ENCODE measurements around the gene PSMA6. TPM values are rescaled to one million over a fixed set of nuclear protein-coding genes. Genes with fewer than 3 reads are reported as not detected.
A peak's percentile ranks its signal among the peaks of the same experiment; 100 is the strongest.

The PSMA6 gene
- total and polyA plus RNA-seq, 2 of the 8 experiments (the other 6 are each of a cell fraction or from before 2014, with no cell fraction given) = 180 to 238 TPM

GRCh38 chr14:35352274-35353233 lies 60.4 kb downstream of the PSMA6 start:
- CTCF ChIA-PET (ENCODE audit: partially characterized antibody) = interaction anchor here (0.9 to 2.3 kb wide), 10 partner anchors 12 to 211 kb away, joined by 3 to 9 read pairs (median 5); partner anchors contain the start of gene NFKBIA
- no peak for DNase-seq (ENCODE audit: low read depth in 1 of 2, low spot score in 2 of 2)
- Histone ChIP-seq H2BK15ac (ENCODE audit: low read length) (peak overlapping the region; percentile 48), H4K20me1 (replicated peaks in 1 of 2; ENCODE audit: control insufficient read depth in 1 of 2, insufficient read depth in 2 of 2, low read length in 2 of 2) (peaks cover 0 to 2% of the 10 kb centered on the region in 2 experiments), H3K27me3 (replicated peaks in 1 of 4; ENCODE audit: control insufficient read depth in 3 of 4, extremely low read depth in 1 of 4, insufficient read depth in 3 of 4, low read length in 3 of 4) (no peaks in the 10 kb centered on the region; a peak in 1 of 7 replicates), H2AFZ (ENCODE audit: low read length) (peak overlapping the region; percentile 71), H3K14ac (ENCODE audit: insufficient read length) (no peak overlapping the region), H3K9ac (replicated peaks in 1 of 4; ENCODE audit: extremely low read depth in 1 of 4, low read depth in 3 of 4, low read length in 3 of 4) (peak overlapping the region in 1 of 4 experiments; percentile 21; a peak in 1 of 7 replicates), H2AK5ac (ENCODE audit: low read depth, low read length) (peak overlapping the region; percentile 100), H4K91ac (replicated peaks; ENCODE audit: insufficient read length, low read length) (peak overlapping the region; percentile 91), H3K9me3 (ENCODE audit: insufficient read depth in 2 of 2, low read depth in 1 of 2, low read length in 1 of 2) (no peaks in the 10 kb centered on the region), H3K4me2 (ENCODE audit: insufficient read depth in 1 of 2, low read depth in 2 of 2, low read length in 2 of 2) (peak overlapping the region in 1 of 2 experiments; percentile 15; a peak in 2 of 4 replicates), H2BK120ac (replicated peaks; ENCODE audit: low read depth, low read length) (no peak overlapping the region), H2BK5ac (ENCODE audit: low read depth, low read length) (peak overlapping the region; percentile 86), H3K79me1 (ENCODE audit: low read depth, low read length) (no peaks in the 10 kb centered on the region; the same call in 1 of the 2 replicates), H3K23ac (ENCODE audit: insufficient read length) (no peak overlapping the region), H4K8ac (ENCODE audit: extremely low read depth, insufficient read depth, low read length) (no peak overlapping the region; the same call in 1 of the 2 replicates), H4K5ac (ENCODE audit: insufficient read length, low read depth, low read length) (no peak overlapping the region), H3K27ac (ENCODE audit: low read depth, low read length) (no peak overlapping the region), H3K4ac (replicated peaks; ENCODE audit: insufficient read length, low read depth, low read length) (no peak overlapping the region), H3K56ac (replicated peaks; ENCODE audit: insufficient read length, low read depth, low read length) (no peak overlapping the region), H3K4me1 (replicated peaks in 1 of 4; ENCODE audit: control insufficient read depth in 3 of 4, insufficient read depth in 4 of 4, low read length in 3 of 4) (peaks cover 0 to 12% (median 4%) of the 10 kb centered on the region in 4 experiments; a peak in 5 of 7 replicates), H2BK20ac (ENCODE audit: low read length) (peak overlapping the region; percentile 63; the same call in 1 of the 2 replicates), H3K79me2 (ENCODE audit: control insufficient read depth in 1 of 2, insufficient read depth in 2 of 2, low read length in 2 of 2) (no peaks in the 10 kb centered on the region), H2BK12ac (ENCODE audit: low read depth, low read length) (peak overlapping the region; percentile 99; the same call in 1 of the 2 replicates), H3K4me3 (ENCODE audit: extremely low read depth in 1 of 4, insufficient read depth in 2 of 4, low read depth in 3 of 4, low read length in 4 of 4) (no peak overlapping the region), H3K23me2 (ENCODE audit: low read depth, low read length) (peaks cover 3% of the 10 kb centered on the region), H3K36me3 (ENCODE audit: control insufficient read depth in 2 of 4, insufficient read depth in 4 of 4, low read length in 3 of 4) (no peaks in the 10 kb centered on the region; a peak in 1 of 8 replicates), H3K18ac (ENCODE audit: extremely low read depth, low read length) (peak overlapping the region; percentile 62; the same call in 1 of the 2 replicates)
- WGBS, 2 experiments (ENCODE audit: extremely low coverage in 1 of 2, insufficient coverage in 1 of 2, insufficient read length in 1 of 2, insufficient replicate concordance in 2 of 2, low coverage in 1 of 2, low lambda C conversion rate in 2 of 2, missing lambda C conversion rate in 1 of 2) = 85% methylated on average over 15 of the region's 15 CpGs; no CpG with 5 or more reads in 1 of the 2 experiments
- POLR2A ChIA-PET (ENCODE audit: partially characterized antibody) = interaction anchor here (0.8 to 2.1 kb wide), 6 partner anchors 8 to 60 kb away, joined by 3 to 7 read pairs (median 4); partner anchors contain the start of gene PSMA6
- no peak for FAIRE-seq
- TF ChIP-seq POLR2A (IDR thresholded peaks at IDR 0.05; ENCODE audit: control extremely low read depth in 1 of 2, low read depth in 2 of 2, low read length in 2 of 2) (no peak), CBX5 (IDR thresholded peaks at IDR 0.05; ENCODE audit: low read depth, low read length) (no peak), SAP30 (IDR thresholded peaks at IDR 0.05; ENCODE audit: insufficient read depth, insufficient replicate concordance, low read length) (no peak), JUN (IDR thresholded peaks at IDR 0.05; ENCODE audit: low read depth, low read length) (no peak), POLR2AphosphoS5 (IDR thresholded peaks at IDR 0.05; ENCODE audit: low read depth, low read length) (no peak), POU5F1 (IDR thresholded peaks at IDR 0.05; ENCODE audit: low read depth, low read length) (no peak), RXRA (IDR thresholded peaks at IDR 0.05; ENCODE audit: insufficient read depth, low read depth, low read length) (no peak), BRCA1 (IDR thresholded peaks at IDR 0.05; ENCODE audit: low read depth, low read length) (no peak), ATF2 (IDR thresholded peaks at IDR 0.05; ENCODE audit: low read length) (no peak)
